Measurements from ENCODE around the gene PSMB7.

DNA sequence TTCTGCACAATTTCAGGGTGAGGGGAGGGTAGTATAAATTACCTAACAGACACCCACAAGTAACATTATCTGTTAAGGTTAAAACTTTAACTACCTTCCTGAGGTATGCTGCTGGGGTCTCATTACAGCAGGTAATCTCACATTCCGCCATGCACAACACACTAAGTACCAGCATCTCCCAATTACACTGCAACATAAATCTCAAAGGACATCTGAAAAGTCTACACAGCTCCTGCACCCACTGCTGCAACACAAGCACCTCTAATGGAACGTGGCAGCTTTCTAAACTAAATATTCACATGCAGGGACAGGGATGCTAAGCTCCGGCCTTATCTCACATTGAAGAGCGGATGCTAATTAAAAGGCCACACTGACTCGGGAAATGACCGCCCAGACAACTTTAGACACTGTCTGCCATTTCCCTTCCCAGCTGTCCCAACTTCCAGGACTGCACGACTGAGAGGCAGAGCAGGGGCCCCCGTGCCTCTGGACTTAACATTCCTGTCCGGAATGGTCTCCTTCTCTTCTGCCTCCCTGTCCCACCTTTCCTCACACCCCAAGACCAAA is 45.9 kb downstream of the PSMB7 start:
- TF ChIP-seq EZH2 (IDR thresholded peaks at IDR 0.05) (no peak), POLR2AphosphoS5 (IDR thresholded peaks at IDR 0.05; ENCODE audit: borderline replicate concordance, low read depth, low read length) (no peak)

Data from SK-N-MC (cell line).